Activated naive CD4-positive, alpha-beta T cell treated with anti-CD3 and anti-CD28 coated beads for 36 hours (primary cell): ENCODE results near the gene FOXP2. TPM values are rescaled to one million over a fixed set of nuclear protein-coding genes. Genes with fewer than 3 reads are reported as not detected.
"Not testable (repeated sequence)": the region's sequence is repeated elsewhere in the genome, so short reads cannot be mapped to it uniquely, and the experiment has no call there.

Experiments used
- CTCF ChIA-PET: fragments of 350-600 bp; sonication (Branson Sonifier 250); formaldehyde crosslinking; loops from one replicate; lab custom pipeline; 2021; ENCODE audit warnings: antibody characterized with exemption; lab: Charles Lee
- DNase-seq: peaks from one replicate; pipeline ENCODE4 v3.0.0-alpha.2; 2020
- H3K27ac Mint-ChIP-seq: one replicate; pipeline ENCODE4 v1.8.0; 2021; ENCODE audit warnings: mild to moderate bottlenecking, mixed read lengths
- H3K27me3 Mint-ChIP-seq: one replicate; pipeline ENCODE4 v1.8.0; 2021; ENCODE audit warnings: low read depth, mixed read lengths
- H3K36me3 Mint-ChIP-seq: one replicate; pipeline ENCODE4 v1.8.0; 2021; ENCODE audit warnings: low read depth, mixed read lengths
- H3K4me1 Mint-ChIP-seq: one replicate; pipeline ENCODE4 v1.8.0; 2021; ENCODE audit warnings: low read depth, mixed read lengths
- H3K4me3 Mint-ChIP-seq: one replicate; pipeline ENCODE4 v1.8.0; 2021; ENCODE audit warnings: mild to moderate bottlenecking, moderate library complexity, mixed read lengths
- H3K9me3 Mint-ChIP-seq: one replicate; pipeline ENCODE4 v1.8.0; 2021; ENCODE audit warnings: mixed read lengths
- intact Hi-C: fragments of 100-400 bp; cut with micrococcal nuclease; formaldehyde crosslinking; loops from one replicate; pipeline ENCODE4 v1.15.1; 2023
- total RNA-seq, 2 experiments: library from RNA; stranded (reverse); gene quantifications; one replicate each; pipeline ENCODE4 v1.2.3, GENCODE V29; 2021

Gene FOXP2
- total RNA-seq: not detected

- Mint-ChIP-seq H3K27ac (no peak within 1 kb of the TSS), H3K9me3 (no peaks in the 10 kb centered on the region), H3K36me3 (no peaks in the 10 kb centered on the region), H3K27me3 (no peaks in the 10 kb centered on the region), H3K4me3 (no peak within 1 kb of the TSS), H3K4me1 (no peaks in the 10 kb centered on the region)
- intact Hi-C loops: no loop called here
- no peak for DNase-seq
- CTCF ChIA-PET: interaction anchor here (1.2 kb wide), 1 partner anchor 12 kb away, joined by 3 read pairs; no protein-coding TSS in a partner anchor
Measured at GRCh38 chr7:114414156-114415063, at the start of gene FOXP2. Gene FOXP2, plus strand, starts transcription at chr7:114414815. Its CDS starts 11,697 bp downstream, at chr7:114426512.

- Mint-ChIP-seq H3K4me3 (no peak overlapping the region), H3K27me3 (no peaks in the 10 kb centered on the region), H3K9me3 (no peaks in the 10 kb centered on the region), H3K36me3 (no peaks in the 10 kb centered on the region), H3K4me1 (no peaks in the 10 kb centered on the region), H3K27ac (no peak overlapping the region)
- CTCF ChIA-PET: no interaction called here
- intact Hi-C loops: no loop called here
- DNase-seq: no peak
Measured at GRCh38 chr7:114365791-114366190, 48.8 kb upstream of the FOXP2 start.

GRCh38 chr7:114368492-114368891 is 46.1 kb upstream of the FOXP2 start:
- H3K4me1 Mint-ChIP-seq: no peaks in the 10 kb centered on the region
- no peak for DNase-seq
- H3K36me3 Mint-ChIP-seq: no peaks in the 10 kb centered on the region
- intact Hi-C loops: no loop called here
- no peaks in the 10 kb centered on the region for H3K27me3 Mint-ChIP-seq
- H3K9me3 Mint-ChIP-seq: no peaks in the 10 kb centered on the region
- CTCF ChIA-PET: no interaction called here
- H3K4me3 Mint-ChIP-seq: no peak overlapping the region
- H3K27ac Mint-ChIP-seq: no peak overlapping the region

- no peak for DNase-seq
- no peaks in the 10 kb centered on the region for H3K9me3 Mint-ChIP-seq
- CTCF ChIA-PET: no interaction called here
- H3K4me3 Mint-ChIP-seq: no peak overlapping the region
- H3K4me1 Mint-ChIP-seq: no peaks in the 10 kb centered on the region
- intact Hi-C loops: no loop called here
- H3K27me3 Mint-ChIP-seq: no peaks in the 10 kb centered on the region
- H3K36me3 Mint-ChIP-seq: no peaks in the 10 kb centered on the region
- H3K27ac Mint-ChIP-seq: no peak overlapping the region
Measured at GRCh38 chr7:114369294-114369693, 45.3 kb upstream of the FOXP2 start.

- Mint-ChIP-seq H3K36me3 (no peaks in the 10 kb centered on the region), H3K4me3 (no peak overlapping the region), H3K27ac (no peak overlapping the region), H3K9me3 (no peaks in the 10 kb centered on the region), H3K27me3 (no peaks in the 10 kb centered on the region), H3K4me1 (no peaks in the 10 kb centered on the region)
- CTCF ChIA-PET: no interaction called here
- intact Hi-C loops: no loop called here
- no peak for DNase-seq
Measured at GRCh38 chr7:114372619-114373018, 42.0 kb upstream of the FOXP2 start.

GRCh38 chr7:114375907-114376306 is 38.7 kb upstream of the FOXP2 start:
- Mint-ChIP-seq H3K4me3 (no peak overlapping the region), H3K4me1 (no peaks in the 10 kb centered on the region), H3K36me3 (no peaks in the 10 kb centered on the region), H3K27ac (no peak overlapping the region), H3K9me3 (no peaks in the 10 kb centered on the region), H3K27me3 (no peaks in the 10 kb centered on the region)
- intact Hi-C loops: no loop called here
- no peak for DNase-seq
- CTCF ChIA-PET: no interaction called here

- not testable (repeated sequence) for H3K27me3 Mint-ChIP-seq, H3K36me3 Mint-ChIP-seq, H3K4me1 Mint-ChIP-seq
Measured at GRCh38 chr7:114383946-114384345, 30.7 kb upstream of the FOXP2 start.

GRCh38 chr7:114384346-114384745 is 30.3 kb upstream of the FOXP2 start:
- not testable (repeated sequence) for H3K36me3 Mint-ChIP-seq

More at GRCh38 chr7:114383946-114384345, 30.7 kb upstream of the FOXP2 start:
- CTCF ChIA-PET, H3K4me3 Mint-ChIP-seq, intact Hi-C loops, H3K27ac Mint-ChIP-seq, H3K9me3 Mint-ChIP-seq, DNase-seq: not testable (repeated sequence)

GRCh38 chr7:114388021-114388420 is 26.6 kb upstream of the FOXP2 start:
- no peak for DNase-seq
- Mint-ChIP-seq H3K4me3 (no peak overlapping the region), H3K4me1 (no peaks in the 10 kb centered on the region), H3K36me3 (no peaks in the 10 kb centered on the region), H3K27ac (no peak overlapping the region), H3K27me3 (no peaks in the 10 kb centered on the region), H3K9me3 (no peaks in the 10 kb centered on the region)
- intact Hi-C loops: no loop called here
- CTCF ChIA-PET: interaction anchor here (0.7 kb wide), 1 partner anchor 9 kb away, joined by 5 read pairs; no protein-coding TSS in a partner anchor

More at GRCh38 chr7:114384346-114384745, 30.3 kb upstream of the FOXP2 start:
- H3K27ac Mint-ChIP-seq, H3K27me3 Mint-ChIP-seq, H3K4me3 Mint-ChIP-seq, DNase-seq, CTCF ChIA-PET, H3K9me3 Mint-ChIP-seq, H3K4me1 Mint-ChIP-seq, intact Hi-C loops: not testable (repeated sequence)

- Mint-ChIP-seq H3K4me3 (no peak overlapping the region), H3K27me3 (no peaks in the 10 kb centered on the region), H3K4me1 (no peaks in the 10 kb centered on the region), H3K9me3 (no peaks in the 10 kb centered on the region), H3K27ac (no peak overlapping the region), H3K36me3 (no peaks in the 10 kb centered on the region)
- CTCF ChIA-PET: no interaction called here
- no peak for DNase-seq
- intact Hi-C loops: no loop called here
Measured at GRCh38 chr7:114392686-114393085, 21.9 kb upstream of the FOXP2 start.

- no peaks in the 10 kb centered on the region for H3K36me3 Mint-ChIP-seq
- no peak for DNase-seq
- intact Hi-C loops: no loop called here
- CTCF ChIA-PET: no interaction called here
- H3K27ac Mint-ChIP-seq: no peak overlapping the region
- H3K9me3 Mint-ChIP-seq: no peaks in the 10 kb centered on the region
- no peak overlapping the region for H3K4me3 Mint-ChIP-seq
- no peaks in the 10 kb centered on the region for H3K27me3 Mint-ChIP-seq
- no peaks in the 10 kb centered on the region for H3K4me1 Mint-ChIP-seq
Measured at GRCh38 chr7:114402876-114403635, 11.6 kb upstream of the FOXP2 start.

GRCh38 chr7:114405427-114405826 is 9.2 kb upstream of the FOXP2 start:
- Mint-ChIP-seq H3K4me1 (no peaks in the 10 kb centered on the region), H3K27ac (no peak overlapping the region), H3K9me3 (no peaks in the 10 kb centered on the region), H3K4me3 (no peak overlapping the region), H3K27me3 (no peaks in the 10 kb centered on the region), H3K36me3 (no peaks in the 10 kb centered on the region)
- intact Hi-C loops: loop anchor here (1.0 kb wide), 1 partner anchor 323 kb away; no protein-coding TSS in a partner anchor
- DNase-seq: no peak
- CTCF ChIA-PET: no interaction called here
